ENCODE data around the gene SLC12A5. TPM values are rescaled to one million over a fixed set of nuclear protein-coding genes. Genes with fewer than 3 reads are reported as not detected.
"Not testable (repeated sequence)": the region's sequence is repeated elsewhere in the genome, so short reads cannot be mapped to it uniquely, and the experiment has no call there.

Gene SLC12A5
- total and polyA plus RNA-seq, 2 experiments from 2014 or later: 0.55 TPM; not detected in 1

DNA sequence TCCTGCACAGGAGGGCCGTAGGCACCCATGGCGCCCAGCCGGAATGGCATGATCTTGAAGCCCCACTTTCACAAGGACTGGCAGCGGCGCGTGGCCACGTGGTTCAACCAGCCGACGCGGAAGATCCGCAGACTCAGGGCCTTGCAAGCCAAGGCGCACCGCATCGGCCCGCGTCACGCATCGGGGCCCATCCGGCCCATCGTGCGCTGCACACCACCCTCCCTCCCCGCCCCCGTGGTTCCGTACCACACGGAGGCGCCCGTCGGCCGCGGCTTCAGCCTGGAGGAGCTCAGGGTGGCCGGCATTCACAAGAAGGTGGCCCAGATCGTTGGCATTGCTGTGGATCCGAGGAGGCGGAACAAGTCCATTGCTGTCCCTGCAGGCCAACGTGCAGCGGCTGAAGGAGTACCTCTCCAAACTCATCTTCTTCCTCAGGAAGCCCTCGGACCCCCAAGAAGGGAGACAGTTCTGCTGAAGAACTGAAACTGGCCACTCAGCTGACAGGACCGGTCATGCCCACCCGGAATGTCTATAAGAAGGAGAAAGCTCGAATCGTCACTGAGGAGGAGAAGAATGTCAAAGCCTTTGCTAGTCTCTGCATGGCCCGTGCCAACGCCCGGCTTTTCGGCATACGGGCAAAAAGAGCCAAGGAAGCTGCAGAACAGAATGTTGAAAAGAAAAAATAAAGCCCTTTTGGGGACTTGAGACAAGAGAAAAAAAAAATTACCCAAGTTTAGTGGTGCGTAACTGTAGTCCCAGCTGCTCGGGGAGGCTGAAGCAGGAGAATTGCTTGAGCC lies 70.7 kb downstream of the SLC12A5 start:
- WGBS, 2 experiments (ENCODE audit: low coverage in 1 of 2, low lambda C conversion rate in 2 of 2, missing lambda C conversion rate in 2 of 2): 23 to 26% methylated on average over 47 to 48 of the region's 48 CpGs
- no peaks in the 10 kb centered on the region for H3K36me3 ChIP-seq (ENCODE audit: low read depth)
- H3K27ac ChIP-seq: no peak overlapping the region
- peaks cover 56% of the 10 kb centered on the region for H3K27me3 ChIP-seq (replicated peaks; ENCODE audit: insufficient read depth)
- H3K9me2 ChIP-seq (ENCODE audit: insufficient read depth): no peaks in the 10 kb centered on the region
- in situ Hi-C loops (cut with MboI): no loop called here
- H3K4me3 ChIP-seq: peak overlapping the region; percentile 32; the same call in 1 of the 2 replicates
- TF ChIP-seq EZH2phosphoT487 (IDR thresholded peaks at IDR 0.05; ENCODE audit: insufficient read depth, low read depth) (no peak), EZH2 (IDR thresholded peaks at IDR 0.05; ENCODE audit: insufficient read depth, poor library complexity, severe bottlenecking) (no peak)
- no peaks in the 10 kb centered on the region for H3K79me2 ChIP-seq (ENCODE audit: insufficient read depth)
- 0 out of 2 replicates have a peak overlapping the region, but pooled peaks have one; percentile 19 for H2AFZ ChIP-seq
- no peaks in the 10 kb centered on the region for H3K9me3 ChIP-seq (ENCODE audit: low read depth)
- H3K9ac ChIP-seq: no peak overlapping the region
- H3F3A ChIP-seq (ENCODE audit: insufficient read depth): no peaks in the 10 kb centered on the region
- H4K20me1 ChIP-seq (ENCODE audit: insufficient read depth): no peaks in the 10 kb centered on the region
- peak; percentile 27 for DNase-seq
- H3K4me2 ChIP-seq (ENCODE audit: unreplicated experiment): no peak overlapping the region
- no peaks in the 10 kb centered on the region for H3K4me1 ChIP-seq (ENCODE audit: insufficient read depth)

DNA sequence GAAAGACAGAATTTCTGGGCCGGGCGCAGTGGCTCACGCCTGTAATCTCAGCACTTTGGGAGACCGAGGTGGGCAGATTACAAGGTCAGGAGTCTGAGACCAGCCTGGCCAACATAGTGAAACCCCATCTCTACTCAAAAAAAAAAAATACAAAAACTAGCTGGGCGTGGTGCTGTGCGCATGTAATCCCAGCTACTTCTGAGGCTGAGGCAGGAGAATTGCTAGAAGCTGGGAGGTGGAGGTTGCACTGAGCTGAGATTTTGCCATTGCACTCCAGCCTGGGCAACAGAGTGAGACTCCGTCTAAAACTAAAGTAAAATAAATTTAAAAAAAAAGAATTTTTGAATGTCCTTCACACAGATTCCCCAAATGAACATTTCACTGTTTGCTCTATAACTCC lies 71.4 kb downstream of the SLC12A5 start:
- H3K9ac ChIP-seq; H3K4me3 ChIP-seq; H2AFZ ChIP-seq; H3K4me1 ChIP-seq (ENCODE audit: insufficient read depth); H3K9me2 ChIP-seq (ENCODE audit: insufficient read depth); H3K27ac ChIP-seq; H4K20me1 ChIP-seq (ENCODE audit: insufficient read depth); DNase-seq; H3F3A ChIP-seq (ENCODE audit: insufficient read depth); in situ Hi-C loops (cut with MboI); H3K4me2 ChIP-seq (ENCODE audit: unreplicated experiment); H3K9me3 ChIP-seq (ENCODE audit: low read depth); H3K36me3 ChIP-seq (ENCODE audit: low read depth); H3K79me2 ChIP-seq (ENCODE audit: insufficient read depth): not testable (repeated sequence)
- 65 to 73% methylated on average over 3 to 7 of the region's 7 CpGs for WGBS, 2 experiments (ENCODE audit: low coverage in 1 of 2, low lambda C conversion rate in 2 of 2, missing lambda C conversion rate in 2 of 2)
- H3K27me3 ChIP-seq (replicated peaks; ENCODE audit: insufficient read depth): peaks cover 56% of the 10 kb centered on the region
- peak; percentile 56 for TF ChIP-seq EZH2 (IDR thresholded peaks at IDR 0.05; ENCODE audit: insufficient read depth, poor library complexity, severe bottlenecking)

DNA sequence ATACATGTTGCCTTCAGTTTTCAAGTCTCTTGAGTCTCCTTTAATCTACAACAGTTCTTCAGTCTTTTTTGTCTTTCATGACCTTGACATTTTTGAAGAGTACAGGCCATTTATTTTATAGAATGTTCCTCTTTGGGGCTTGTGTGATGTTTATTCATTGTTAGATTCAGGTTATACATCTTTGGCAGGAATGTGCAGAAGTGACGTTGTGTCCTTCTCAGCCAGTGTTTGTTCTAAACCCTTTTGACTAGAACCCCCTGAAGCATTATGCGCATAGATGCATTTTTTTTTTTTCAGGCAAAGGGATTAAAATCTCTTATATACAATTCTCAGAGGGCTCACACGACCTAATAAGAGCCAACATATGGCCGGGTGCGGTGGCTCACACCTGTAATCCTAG lies 72.0 kb downstream of the SLC12A5 start:
- Histone ChIP-seq H3K79me2 (ENCODE audit: insufficient read depth) (no peaks in the 10 kb centered on the region), H3K9ac (no peak overlapping the region), H3K9me3 (ENCODE audit: low read depth) (no peaks in the 10 kb centered on the region), H3K4me2 (ENCODE audit: unreplicated experiment) (no peak overlapping the region), H3K4me3 (no peak overlapping the region), H3K9me2 (ENCODE audit: insufficient read depth) (no peaks in the 10 kb centered on the region), H3K27me3 (replicated peaks; ENCODE audit: insufficient read depth) (peaks cover 52% of the 10 kb centered on the region), H2AFZ (no peak overlapping the region), H3K27ac (no peak overlapping the region), H3K36me3 (ENCODE audit: low read depth) (no peaks in the 10 kb centered on the region), H3F3A (ENCODE audit: insufficient read depth) (no peaks in the 10 kb centered on the region), H4K20me1 (ENCODE audit: insufficient read depth) (no peaks in the 10 kb centered on the region), H3K4me1 (ENCODE audit: insufficient read depth) (no peaks in the 10 kb centered on the region)
- TF ChIP-seq EZH2 (IDR thresholded peaks at IDR 0.05; ENCODE audit: insufficient read depth, poor library complexity, severe bottlenecking) (no peak), EZH2phosphoT487 (IDR thresholded peaks at IDR 0.05; ENCODE audit: insufficient read depth, low read depth) (no peak)
- in situ Hi-C loops (cut with MboI): no loop called here
- DNase-seq: no peak
- 48 to 51% methylated on average over 5 of the region's 5 CpGs for WGBS, 2 experiments (ENCODE audit: low coverage in 1 of 2, low lambda C conversion rate in 2 of 2, missing lambda C conversion rate in 2 of 2)

DNA sequence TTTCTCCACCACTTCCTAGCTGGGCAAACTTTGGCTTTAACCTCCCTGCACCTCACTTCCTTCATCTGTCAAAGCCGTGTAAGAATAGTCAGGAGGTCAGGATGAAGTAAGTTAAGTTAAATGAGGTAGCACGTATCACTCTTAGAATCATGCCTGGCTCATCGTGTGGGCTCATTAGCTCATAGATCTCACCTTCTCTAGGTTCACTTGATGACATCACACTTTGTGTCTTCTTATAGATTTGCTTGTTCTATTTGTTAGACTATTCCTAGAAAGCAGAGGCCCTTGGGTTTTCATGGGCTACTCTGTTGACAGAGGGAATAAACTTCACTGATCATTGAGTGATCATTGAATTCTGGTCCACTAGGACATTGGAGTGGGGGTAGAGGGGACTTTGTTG lies 72.9 kb downstream of the SLC12A5 start:
- H3K4me1 ChIP-seq (ENCODE audit: insufficient read depth): no peaks in the 10 kb centered on the region
- H3K36me3 ChIP-seq (ENCODE audit: low read depth): no peaks in the 10 kb centered on the region
- no peak overlapping the region for H3K27ac ChIP-seq
- H3F3A ChIP-seq (ENCODE audit: insufficient read depth): no peaks in the 10 kb centered on the region
- no peak overlapping the region for H3K4me2 ChIP-seq (ENCODE audit: unreplicated experiment)
- no peak overlapping the region for H3K4me3 ChIP-seq
- H3K9me2 ChIP-seq (ENCODE audit: insufficient read depth): no peaks in the 10 kb centered on the region
- peaks cover 47% of the 10 kb centered on the region for H3K27me3 ChIP-seq (replicated peaks; ENCODE audit: insufficient read depth)
- H3K9me3 ChIP-seq (ENCODE audit: low read depth): no peaks in the 10 kb centered on the region
- H3K9ac ChIP-seq: no peak overlapping the region
- TF ChIP-seq EZH2phosphoT487 (IDR thresholded peaks at IDR 0.05; ENCODE audit: insufficient read depth, low read depth): no peak
- no peak for TF ChIP-seq EZH2 (IDR thresholded peaks at IDR 0.05; ENCODE audit: insufficient read depth, poor library complexity, severe bottlenecking)
- H2AFZ ChIP-seq: no peak overlapping the region
- H3K79me2 ChIP-seq (ENCODE audit: insufficient read depth): no peaks in the 10 kb centered on the region
- H4K20me1 ChIP-seq (ENCODE audit: insufficient read depth): no peaks in the 10 kb centered on the region
- DNase-seq: no peak
- WGBS, 2 experiments (ENCODE audit: low coverage in 1 of 2, low lambda C conversion rate in 2 of 2, missing lambda C conversion rate in 2 of 2): 58 to 66% methylated on average over 3 of the region's 3 CpGs
- in situ Hi-C loops (cut with MboI): no loop called here
